ENCODE measurements around the gene GABBR2.

GABBR2 gene

DNA sequence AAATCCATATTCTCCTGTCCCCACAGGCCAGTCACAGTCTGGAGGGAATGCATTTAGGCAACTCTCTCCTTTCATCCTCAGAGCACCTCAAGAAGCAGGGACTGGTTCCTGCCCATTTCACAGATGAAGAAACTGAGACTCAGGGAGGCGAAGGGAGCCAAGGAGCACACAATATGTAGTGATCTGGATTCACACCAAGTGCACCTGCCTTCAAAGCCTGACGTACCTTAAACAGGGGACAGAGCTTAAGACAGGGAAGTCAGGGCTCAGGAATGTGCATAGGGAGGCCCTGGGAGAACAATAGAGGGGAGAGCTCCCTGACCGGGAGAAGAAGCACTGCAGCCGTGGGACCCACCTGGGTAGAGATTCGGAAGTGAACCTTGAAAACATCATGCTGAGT, 83.0 kb downstream of the GABBR2 start:
- no peak for DNase-seq

DNA sequence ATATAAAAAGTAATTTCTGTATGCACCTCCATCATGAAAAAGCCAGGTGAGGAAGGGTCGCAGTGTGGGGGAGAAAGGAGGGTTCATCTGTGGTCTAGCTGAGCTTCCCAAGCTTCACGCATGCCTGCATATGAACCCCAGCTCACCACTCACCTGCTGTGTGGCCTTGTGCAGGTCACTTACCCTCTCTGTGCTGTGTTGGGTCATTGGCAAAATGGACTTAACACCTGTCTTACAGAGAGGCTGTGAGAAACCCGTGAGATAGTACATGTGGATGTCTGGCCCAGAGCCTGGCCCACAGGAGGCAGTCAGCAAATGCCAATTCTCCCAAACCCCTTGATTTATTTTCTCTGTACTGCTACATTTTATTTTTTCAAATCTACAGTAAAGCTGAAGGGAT, 88.9 kb downstream of the GABBR2 start:
- no peak for DNase-seq

DNA sequence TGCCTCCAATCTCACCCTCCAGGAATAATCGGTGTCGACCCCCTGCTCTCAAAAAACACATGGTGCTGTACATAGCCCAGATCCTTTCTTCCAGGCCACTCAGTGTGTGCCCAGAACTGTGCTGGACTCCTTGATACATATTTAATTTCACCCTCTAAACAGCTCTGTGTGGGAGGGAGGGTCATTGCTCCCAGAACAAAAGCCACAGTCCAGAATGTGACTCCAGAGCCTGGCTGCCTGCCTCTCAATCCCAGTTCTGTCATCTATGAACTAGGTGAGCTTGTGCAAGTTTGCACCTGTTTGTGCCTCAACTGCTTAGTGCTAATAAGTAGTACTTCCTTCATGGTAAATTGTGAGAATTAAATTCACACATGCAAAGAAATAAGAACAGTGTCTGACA, 93.1 kb downstream of the GABBR2 start:
- DNase-seq, result no peak

DNA sequence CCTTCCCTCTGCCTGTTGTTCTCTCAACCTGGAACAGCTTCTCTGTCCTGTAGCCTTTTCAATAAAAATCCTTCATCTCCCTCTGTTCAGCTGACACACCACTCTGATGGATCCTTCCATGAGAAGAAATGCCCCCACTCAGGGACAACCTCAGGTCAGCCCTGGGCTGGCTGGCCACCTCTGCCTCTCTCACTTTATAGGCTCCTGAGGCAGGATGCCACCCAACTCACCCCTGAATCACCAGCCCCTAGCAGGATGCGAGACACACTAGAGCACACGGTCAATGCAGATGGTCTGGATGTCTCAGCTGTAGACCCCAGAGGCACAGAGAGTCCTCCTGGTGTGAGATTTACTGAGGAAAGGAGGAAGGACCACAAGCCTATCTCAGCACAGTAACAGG, 93.8 kb downstream of the GABBR2 start:
- DNase-seq, result no peak

DNA sequence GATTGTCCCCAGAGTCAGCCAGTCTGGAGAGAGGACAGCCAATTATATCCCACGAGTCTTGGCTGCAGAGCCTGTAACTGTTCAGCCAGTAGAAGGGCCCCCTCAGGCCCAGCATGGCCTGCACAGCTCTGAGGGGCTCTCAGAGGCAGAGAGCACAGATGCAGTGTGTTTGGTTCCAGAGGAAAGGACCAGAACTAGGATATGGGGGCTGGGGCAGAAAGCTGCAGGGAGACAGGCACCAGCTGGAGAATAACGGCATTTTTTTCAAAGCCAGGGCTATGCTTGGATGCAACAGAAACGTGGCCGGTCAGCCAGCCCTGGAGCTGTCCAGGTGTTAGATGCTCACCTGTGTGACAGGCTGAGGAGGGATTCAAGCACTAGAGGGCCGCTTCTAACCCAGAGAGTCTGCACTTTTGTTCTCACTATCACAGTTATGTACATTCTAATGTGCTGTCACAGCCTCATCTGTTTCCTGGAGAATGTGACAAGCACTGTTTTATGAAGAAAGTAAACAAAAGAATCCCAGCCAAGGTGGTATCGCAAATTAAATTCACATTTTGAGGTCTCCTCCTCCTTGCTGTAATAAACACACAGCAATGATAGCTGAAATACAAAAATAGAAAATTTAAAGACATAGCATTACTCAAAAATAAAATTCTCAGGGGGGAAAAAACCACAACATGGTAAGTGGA, 96.5 kb downstream of the GABBR2 start:
- peak; percentile 37 for DNase-seq

DNA sequence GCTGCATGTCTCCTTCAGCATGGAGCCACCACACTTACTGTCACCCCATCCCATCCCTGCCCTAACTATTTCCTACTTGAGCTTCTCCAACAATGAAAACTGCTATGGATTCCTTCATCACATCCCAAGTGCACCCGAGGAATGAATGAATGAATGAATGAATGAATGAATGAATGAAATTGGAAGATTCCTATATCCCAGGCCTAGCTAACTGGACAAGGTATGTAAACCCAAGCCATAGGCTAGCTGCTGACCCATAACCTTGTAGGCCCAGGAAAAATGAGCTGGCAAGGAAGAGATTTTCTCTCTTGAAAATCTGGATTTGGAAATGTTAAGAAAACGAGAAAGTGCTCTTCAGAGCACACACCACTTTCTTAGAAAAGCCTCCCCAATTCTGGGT, 97.4 kb downstream of the GABBR2 start:
- DNase-seq, result no peak

DNA sequence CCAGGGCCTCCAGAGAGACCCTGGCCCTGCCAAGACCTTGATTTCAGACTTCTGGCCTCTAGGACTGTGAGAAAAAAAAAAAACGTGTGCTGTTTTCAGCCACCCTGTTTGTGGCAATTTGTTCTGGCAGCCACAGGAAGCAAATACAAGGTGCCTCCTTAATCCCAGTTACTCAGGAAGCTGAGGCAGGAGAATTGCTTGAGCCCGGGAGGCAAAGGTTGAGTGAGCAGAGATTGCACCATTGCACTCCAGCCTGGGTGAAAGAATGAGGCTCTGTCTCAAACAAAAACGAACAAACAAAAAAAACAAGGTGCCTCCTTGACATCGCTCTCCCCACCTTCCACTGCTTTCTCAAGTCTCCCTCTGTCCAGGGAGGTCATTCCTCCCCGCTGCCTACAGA, 98.0 kb downstream of the GABBR2 start:
- no peak for DNase-seq

DNA sequence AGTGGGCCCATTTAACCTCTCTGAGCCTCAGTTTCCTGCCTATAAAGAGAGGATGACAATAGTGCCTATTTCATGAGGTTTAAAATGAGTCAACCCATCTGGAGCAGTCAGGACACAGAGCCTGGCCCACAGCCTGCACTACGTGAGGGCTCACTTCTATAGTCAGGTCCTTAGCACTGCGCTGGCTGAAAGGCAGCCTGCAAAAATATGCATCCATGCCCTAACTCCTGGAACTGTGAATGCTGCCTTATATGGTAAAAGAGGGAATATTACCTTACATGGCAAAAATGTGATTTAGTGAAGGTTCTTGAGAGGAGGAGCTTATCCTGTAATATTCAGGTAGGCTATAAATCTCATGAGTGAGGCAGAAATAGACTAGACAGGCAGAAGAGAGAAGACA, 98.5 kb downstream of the GABBR2 start:
- no peak for DNase-seq

DNA sequence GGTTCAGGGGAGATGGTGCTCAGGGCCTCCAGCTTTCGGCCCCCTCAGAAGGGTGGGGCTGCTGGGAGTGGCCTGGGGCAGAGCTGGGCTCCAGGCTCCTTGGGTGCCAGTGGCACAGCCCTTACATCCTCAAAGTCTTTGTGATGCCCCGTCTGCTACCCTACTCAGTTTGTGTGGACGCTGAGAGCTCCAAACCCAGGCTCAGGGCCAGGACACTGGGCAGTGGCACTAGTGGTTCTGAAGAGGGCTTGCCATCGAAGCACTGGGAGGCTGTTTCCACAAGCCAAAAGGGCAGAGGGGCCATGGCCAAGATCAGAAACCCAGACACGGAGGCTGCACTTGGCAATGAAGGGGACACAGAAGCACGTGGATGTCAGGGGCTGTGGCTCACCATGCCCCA, 99.1 kb downstream of the GABBR2 start:
- no peak for DNase-seq

DNA sequence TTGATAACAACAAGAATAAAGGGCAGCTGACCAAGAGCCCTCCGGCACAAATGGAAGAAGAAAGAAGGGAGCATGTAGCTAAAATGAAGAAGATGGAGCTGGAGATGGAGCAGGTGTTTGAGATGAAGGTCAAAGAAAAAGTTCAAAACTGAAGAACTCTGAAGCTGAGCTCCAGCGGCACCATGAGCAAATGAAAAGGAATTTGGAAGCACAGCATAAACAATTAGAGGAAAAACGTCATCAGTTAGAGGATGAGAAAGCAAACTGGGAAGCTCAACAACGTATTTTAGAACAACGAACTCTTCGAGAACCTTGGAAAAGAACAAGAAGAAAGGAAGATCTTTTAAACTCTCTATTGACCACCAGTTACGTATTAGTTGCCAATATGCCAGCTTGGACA, 100.9 kb downstream of the GABBR2 start:
- DNase-seq, result no peak

DNA sequence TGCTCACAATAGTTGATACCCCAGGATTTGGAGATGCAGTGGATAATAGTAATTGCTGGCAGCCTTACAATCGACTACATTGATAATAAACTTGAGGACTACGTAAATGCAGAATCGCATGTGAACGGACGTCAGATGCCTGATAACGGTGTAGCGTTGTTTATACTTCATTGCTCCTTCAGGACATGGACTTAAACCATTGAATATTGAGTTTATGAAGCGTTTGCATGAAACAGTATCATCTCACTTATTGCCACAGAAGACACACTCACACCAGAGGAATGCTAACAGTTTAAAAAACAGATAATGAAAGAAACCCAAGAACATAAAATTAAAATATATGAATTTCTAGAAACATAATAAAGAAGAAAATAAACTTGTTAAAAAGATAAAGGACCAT, 101.6 kb downstream of the GABBR2 start:
- DNase-seq, result no peak

DNA sequence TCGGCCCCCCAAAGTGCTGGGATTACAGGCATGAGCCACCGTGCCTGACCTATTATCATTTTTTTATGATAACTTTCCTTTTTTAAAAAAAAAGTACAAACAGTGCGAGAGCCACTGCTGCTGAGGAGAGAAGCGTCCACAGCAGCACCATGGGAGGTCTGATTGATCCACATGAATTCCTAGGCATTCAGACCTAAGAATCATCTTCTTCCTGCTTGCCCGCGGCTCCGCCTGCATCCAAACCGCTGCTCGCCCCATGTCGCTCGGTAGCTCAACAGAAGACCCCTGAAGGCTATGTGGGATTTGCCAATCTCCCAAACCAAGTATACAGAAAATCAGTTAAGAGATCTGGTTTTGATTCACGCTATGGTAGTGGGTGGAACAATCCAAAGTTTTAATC, 102.0 kb downstream of the GABBR2 start:
- DNase-seq, result no peak

DNA sequence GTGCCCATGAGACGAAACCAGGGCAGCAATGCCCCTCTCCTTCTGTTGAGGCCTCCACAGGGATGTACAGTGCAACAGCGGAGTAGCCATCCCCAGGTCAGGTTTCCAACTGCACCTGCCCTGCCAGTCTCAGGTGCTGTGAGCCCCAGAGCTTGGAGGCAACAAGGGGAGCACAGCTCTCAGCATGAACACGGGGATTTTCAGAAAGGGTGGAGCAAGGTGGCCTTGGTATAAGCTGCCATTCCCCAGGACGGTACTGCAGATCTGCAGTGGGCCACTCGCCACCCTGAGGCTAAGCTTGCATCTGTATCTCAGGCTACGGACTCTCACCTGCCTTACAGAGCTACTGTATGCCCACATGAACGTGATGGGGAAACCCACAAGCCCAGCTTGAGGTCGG, 103.6 kb downstream of the GABBR2 start:
- no peak for DNase-seq

DNA sequence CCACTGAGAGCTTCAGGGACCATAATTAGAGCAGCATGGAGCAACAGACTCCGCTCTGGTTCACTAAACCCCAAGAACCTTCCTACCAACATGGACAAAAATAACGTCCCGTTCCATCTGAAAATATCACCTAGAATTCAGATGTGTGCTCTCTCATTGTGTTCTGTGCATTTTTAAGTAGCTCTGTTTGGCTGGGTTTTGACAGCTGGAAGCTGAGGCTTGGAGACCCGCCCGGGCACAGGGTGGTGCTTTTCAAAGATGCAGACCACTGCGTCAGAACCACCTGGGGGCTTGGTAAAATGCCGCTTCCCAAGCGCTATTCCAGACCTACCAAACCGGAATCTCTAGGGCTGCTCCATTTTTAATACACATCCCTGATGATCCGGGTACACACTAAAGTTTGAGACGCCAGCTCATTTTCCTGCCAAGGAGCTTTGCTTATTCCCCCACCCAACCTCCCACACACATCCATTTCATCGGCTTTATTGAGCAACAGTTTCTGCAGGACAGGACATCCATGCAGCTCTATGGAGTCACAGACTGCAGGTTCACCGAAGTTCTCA, 104.8 kb downstream of the GABBR2 start:
- DNase-seq, result peak; percentile 88

DNA sequence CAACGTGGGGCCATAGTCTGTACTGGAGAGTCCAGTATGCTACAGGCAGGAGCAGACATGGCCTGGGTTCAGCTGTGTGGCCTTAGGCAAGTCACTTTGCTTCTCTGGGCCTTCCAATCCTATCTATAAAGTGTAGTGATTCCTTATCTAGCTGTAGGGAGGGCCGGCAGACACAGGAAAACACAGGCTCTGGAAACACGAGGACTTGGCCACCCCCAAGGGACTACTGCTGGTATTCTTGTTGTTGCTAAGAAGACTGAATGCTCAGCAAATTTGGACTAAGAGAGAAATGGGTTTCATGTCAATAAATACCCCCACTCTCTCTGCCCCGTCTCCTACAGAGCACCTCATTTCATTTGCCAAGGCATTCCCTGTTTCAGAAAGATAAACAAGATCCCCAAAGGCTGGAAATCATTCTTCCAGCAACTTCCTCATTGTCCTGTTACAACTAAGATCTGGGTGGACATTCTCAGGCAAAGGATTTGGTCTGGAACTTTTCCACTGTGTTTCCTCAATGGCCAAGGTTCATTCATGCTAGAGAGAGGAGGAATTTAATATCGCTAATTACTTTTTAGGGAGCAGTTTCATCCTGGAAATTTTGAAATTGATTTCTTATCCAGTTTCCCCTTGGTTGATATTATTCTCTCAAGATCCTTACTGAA, 105.8 kb downstream of the GABBR2 start:
- no peak for DNase-seq

DNA sequence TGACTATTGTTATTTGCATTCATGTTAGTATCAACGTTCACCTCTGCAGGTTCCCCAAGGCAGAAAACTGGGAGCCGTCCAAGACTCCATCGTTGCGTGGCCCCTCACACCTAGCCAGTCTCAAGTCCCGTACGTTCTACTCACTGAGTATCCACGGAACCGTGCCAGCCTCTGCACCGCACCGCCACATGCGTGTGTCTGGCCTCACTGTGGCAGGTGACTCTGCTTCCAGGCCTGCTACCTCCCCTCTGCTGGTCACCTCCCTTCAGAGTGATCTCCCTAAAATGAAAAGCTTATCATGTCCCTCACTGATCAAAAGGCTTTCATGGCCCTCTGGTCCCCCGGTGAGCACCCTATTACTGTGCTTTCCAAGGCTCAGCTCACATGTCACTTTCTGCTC, 108.1 kb downstream of the GABBR2 start:
- peak; percentile 31 for DNase-seq

DNA sequence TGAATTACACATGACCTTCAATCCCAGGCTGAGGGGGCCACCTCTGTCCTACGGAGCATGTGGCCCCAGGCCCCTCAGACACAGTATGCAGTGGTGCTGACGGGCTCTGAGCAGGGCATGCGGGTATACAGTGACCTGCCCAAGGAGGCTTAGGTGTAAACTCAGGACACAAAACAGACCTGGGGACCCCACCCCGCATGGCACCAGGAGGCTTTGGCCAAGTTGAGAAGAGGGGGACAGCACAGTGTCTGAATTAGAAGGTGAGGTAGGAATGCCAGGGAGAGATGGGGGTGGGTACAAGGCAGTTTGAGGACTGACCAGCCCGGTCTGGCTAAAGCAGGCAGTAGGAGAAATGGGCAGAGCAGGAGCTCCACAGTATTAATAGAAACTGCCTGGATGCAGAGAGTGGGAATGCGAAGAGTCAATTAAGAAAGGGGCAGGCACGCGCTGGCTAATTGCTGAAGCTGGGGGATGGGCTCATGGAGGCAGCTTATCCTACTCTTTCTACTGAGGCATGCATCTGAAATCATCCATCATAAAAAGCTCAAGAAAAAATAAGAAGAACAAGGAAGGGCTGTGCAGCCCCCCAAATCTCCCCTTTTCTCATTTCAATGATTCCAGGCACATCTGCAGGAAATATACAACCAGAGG, 109.0 kb downstream of the GABBR2 start:
- DNase-seq, result no peak

DNA sequence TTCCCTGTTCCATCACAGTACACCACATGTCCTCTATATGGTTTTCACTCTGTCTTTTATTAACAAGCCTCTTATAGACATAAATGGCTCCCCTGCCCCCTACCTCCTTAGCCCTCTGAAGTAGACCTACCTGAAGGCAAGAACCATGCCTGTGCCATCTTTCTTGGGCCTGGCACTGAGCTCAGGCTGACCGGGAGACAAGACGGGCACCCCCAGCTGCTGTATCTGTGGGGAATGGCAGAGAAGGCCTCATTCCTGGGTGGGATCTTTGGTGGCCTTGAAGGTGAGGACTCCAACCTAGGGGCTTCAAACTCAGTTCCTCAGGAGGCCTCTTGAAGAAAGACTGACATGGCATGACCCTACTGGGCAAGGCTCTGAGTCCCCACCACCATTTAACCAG, 109.9 kb downstream of the GABBR2 start:
- DNase-seq, result no peak

DNA sequence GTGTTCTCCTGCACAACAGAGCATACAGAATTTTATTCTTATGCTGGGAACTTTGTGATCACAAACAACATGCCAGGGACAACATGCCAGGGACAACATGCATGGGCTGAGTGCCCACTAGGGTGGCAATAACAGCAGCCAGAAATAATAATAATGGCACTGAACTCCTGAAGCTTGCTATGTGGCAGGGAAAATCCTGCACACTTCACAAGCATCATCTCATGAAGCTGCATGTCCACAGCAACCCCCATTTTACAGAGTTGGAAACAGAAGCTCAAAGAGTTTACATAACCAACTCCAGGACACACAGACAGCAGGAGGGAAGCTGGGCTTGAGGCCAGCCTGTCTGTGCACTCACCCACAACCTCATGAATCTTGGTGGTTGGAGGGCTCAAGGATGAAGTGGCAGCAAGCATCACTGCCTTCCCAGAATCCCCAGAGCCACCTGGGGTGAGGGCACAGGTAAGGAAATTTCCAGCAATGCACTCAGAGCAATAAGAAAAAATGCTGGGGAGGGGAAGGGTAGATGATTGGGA, 111.4 kb downstream of the GABBR2 start:
- DNase-seq, result peak; percentile 35

DNA sequence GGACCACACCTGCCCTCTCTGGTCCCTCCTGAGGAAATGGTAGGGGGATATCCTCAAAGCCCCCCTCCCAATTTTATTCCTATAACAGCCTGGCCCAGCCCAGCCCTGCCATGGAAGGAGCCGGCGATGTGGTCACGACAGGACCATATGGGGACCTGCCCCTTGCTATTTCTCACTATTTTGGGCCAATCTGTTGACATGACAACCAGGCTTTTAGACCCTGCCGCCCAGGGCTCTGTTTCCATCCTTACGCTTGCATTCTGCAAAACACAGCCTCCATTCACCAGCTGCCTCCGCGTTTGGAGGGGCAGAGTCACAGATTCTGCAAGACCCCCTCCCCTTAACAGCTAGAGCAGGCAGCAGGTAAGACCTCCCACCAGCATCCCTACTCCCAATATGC, 112.2 kb downstream of the GABBR2 start:
- DNase-seq, result no peak

DNA sequence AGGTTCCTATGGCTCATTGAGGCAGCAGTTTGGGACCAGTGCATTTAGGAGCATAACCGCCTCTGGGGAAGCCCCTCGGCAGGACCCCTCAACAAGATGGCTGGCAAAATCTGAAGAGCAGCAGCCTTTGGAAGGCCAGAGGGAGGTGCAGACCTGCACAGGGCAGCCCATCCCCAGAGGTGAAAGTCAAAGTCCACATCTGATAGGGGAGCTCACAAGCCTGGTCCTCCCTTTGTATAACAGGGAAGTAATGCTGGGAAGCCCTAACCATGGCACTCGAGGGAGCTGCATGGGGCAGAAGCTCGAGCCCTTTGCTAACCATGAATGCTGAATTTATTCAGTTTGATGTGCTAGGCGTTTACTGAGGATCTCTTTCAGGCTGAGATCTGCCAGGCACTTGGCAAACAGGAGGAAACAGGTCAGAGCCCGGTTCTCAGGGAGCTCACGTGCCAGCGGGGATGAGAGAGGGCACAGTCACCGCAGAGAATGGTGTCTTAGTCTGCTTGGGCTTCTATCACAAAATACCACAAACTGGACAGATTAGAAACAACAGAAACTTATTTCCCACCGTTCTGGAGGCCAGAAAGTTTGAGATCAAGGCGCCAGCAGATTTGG, 114.1 kb downstream of the GABBR2 start:
- DNase-seq, result no peak

DNA sequence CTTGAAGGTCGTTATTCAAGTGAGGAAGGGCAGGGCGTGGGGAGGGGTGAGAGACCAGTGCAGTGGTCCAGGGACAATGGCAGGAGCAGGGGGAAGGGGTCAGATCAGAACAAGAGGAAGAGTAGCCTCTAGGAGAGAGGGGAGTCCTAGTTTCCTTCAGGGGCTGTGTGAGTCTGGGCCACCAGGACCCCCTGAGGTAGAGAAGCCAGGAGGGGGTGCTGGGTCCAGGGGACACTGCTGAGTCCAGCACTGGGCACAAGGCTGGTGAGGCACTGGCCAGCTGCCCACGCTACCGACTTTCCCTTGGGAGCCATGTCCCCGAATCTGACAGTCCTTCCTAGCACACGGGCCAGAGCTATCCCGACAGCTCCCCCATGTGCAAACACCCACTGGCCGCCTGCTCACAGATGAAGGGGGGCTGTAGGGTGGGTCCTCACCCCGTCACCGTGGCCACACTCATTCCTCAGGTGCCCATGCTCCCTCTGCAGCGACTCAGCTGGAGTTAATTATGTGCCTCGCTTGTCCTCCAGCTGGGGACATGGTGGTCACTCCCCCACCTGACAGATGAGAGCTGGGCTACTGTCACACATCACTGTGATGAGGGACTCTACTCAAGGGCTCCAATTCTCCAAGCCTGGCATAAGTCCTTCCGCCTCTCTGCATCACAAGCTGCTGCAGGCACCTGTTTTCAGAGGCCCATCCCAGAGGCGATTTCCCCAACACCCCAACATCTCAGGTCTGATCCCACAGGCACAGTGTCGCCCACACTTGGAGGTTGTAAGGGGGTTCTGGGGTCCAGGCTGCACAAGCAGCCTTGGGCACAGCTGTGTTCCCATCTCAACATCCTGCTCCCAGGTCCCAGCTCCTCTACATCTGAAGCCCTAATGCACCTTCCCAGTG, 115.1 kb downstream of the GABBR2 start:
- DNase-seq, result no peak
